CD4-positive, alpha-beta T cell treated with Interleukin-10 for 1 hour (primary cell): ENCODE measurements around the gene NDUFB10.
A peak's percentile ranks its signal among the peaks of the same experiment; 100 is the strongest.
"Not testable (repeated sequence)": the region's sequence is repeated elsewhere in the genome, so short reads cannot be mapped to it uniquely, and the experiment has no call there.

Experiments used
- DNase-seq: peaks from one replicate; pipeline ENCODE4 v3.0.0-alpha.2; 2020

Gene NDUFB10

GRCh38 chr16:1926271-1926670, 33.1 kb upstream of the NDUFB10 start:
- no peak for DNase-seq

GRCh38 chr16:1929105-1929504, 30.2 kb upstream of the NDUFB10 start:
- peak; percentile 16 for DNase-seq

GRCh38 chr16:1929578-1930337, 29.6 kb upstream of the NDUFB10 start:
- DNase-seq: peak; percentile 92

GRCh38 chr16:1930338-1930720, 29.0 kb upstream of the NDUFB10 start:
- no peak for DNase-seq

GRCh38 chr16:1932050-1933028, 27.0 kb upstream of the NDUFB10 start:
- DNase-seq: no peak

- no peak for DNase-seq
Measured at GRCh38 chr16:1933097-1933661, 26.2 kb upstream of the NDUFB10 start.

- DNase-seq: no peak
Measured at GRCh38 chr16:1936945-1937479, 22.3 kb upstream of the NDUFB10 start.

- no peak for DNase-seq
Measured at GRCh38 chr16:1938316-1938715, 21.0 kb upstream of the NDUFB10 start.

- DNase-seq: no peak
Measured at GRCh38 chr16:1938910-1939309, 20.4 kb upstream of the NDUFB10 start.

- not testable (repeated sequence) for DNase-seq
Measured at GRCh38 chr16:1939833-1940232, 19.5 kb upstream of the NDUFB10 start.

GRCh38 chr16:1940273-1941161, 18.8 kb upstream of the NDUFB10 start:
- no peak for DNase-seq

GRCh38 chr16:1941162-1942046, 17.9 kb upstream of the NDUFB10 start:
- DNase-seq: no peak

- no peak for DNase-seq
Measured at GRCh38 chr16:1942047-1942809, 17.1 kb upstream of the NDUFB10 start.

- DNase-seq: peak; percentile 99
Measured at GRCh38 chr16:1942810-1943726, 16.3 kb upstream of the NDUFB10 start, which contains the start of gene MSRB1. Gene MSRB1, minus strand, starts transcription at chr16:1943199. Its CDS starts 43 bp downstream, at chr16:1943156.

GRCh38 chr16:1944612-1945199, 14.6 kb upstream of the NDUFB10 start:
- no peak for DNase-seq

- no peak for DNase-seq
Measured at GRCh38 chr16:1945559-1946391, 13.6 kb upstream of the NDUFB10 start.

- DNase-seq: no peak
Measured at GRCh38 chr16:1946495-1947368, 12.6 kb upstream of the NDUFB10 start.
